GM21447 (cell line): ENCODE data around the gene PDZD11.
A peak's percentile ranks its signal among the peaks of the same experiment; 100 is the strongest.
"Not testable (repeated sequence)": the region's sequence is repeated elsewhere in the genome, so short reads cannot be mapped to it uniquely, and the experiment has no call there.

Experiments
- ATAC-seq: cut with Tn5 transposase; IDR thresholded peaks from one replicate; pipeline ENCODE4 v1.9.1; 2021; ENCODE audit not compliant: unreplicated experiment

PDZD11 gene

GRCh38 chrX:70289793-70290770, at the start of gene PDZD11, which contains the start of gene KIF4A:
PDZD11 (minus strand) TSS chrX:70289927; CDS start chrX:70289341, 586 bp downstream.
KIF4A (plus strand) TSS chrX:70290104; CDS start chrX:70290459, 355 bp downstream.
- ATAC-seq = peak; percentile 95

GRCh38 chrX:70338290-70338689, 48.6 kb upstream of the PDZD11 start:
- no peak for ATAC-seq

- peak; percentile 100 for ATAC-seq
These were observed 47.0 kb upstream of the PDZD11 start for GRCh38 chrX:70336767-70337166.

- no peak for ATAC-seq
These were observed 42.9 kb upstream of the PDZD11 start for GRCh38 chrX:70332600-70332999.

GRCh38 chrX:70331161-70331560, 41.4 kb upstream of the PDZD11 start:
- ATAC-seq = no peak

GRCh38 chrX:70324326-70324725, 34.6 kb upstream of the PDZD11 start:
- no peak for ATAC-seq

GRCh38 chrX:70323628-70324027, 33.9 kb upstream of the PDZD11 start:
- ATAC-seq = not testable (repeated sequence)

- no peak for ATAC-seq
These were observed 33.1 kb upstream of the PDZD11 start for GRCh38 chrX:70322784-70323183.

- no peak for ATAC-seq
These were observed 23.8 kb upstream of the PDZD11 start for GRCh38 chrX:70313503-70313902.

GRCh38 chrX:70301716-70302115, 12.0 kb upstream of the PDZD11 start:
- no peak for ATAC-seq

GRCh38 chrX:70293621-70294020, 3.9 kb upstream of the PDZD11 start:
- no peak for ATAC-seq

- no peak for ATAC-seq
These were observed 3.1 kb upstream of the PDZD11 start for GRCh38 chrX:70292788-70293187.

- ATAC-seq = no peak
These were observed 447 bp downstream of the PDZD11 start for GRCh38 chrX:70289168-70289792.

GRCh38 chrX:70281951-70282350, 7.8 kb downstream of the PDZD11 start, which contains the start of gene RAB41:
RAB41 (plus strand) TSS chrX:70282172; CDS start chrX:70282218, 46 bp downstream.
- no peak for ATAC-seq

GRCh38 chrX:70280573-70280972, 9.2 kb downstream of the PDZD11 start:
- no peak for ATAC-seq

- no peak for ATAC-seq
These were observed 10.6 kb downstream of the PDZD11 start for GRCh38 chrX:70279081-70279480.

- not testable (repeated sequence) for ATAC-seq
These were observed 15.7 kb downstream of the PDZD11 start for GRCh38 chrX:70274029-70274428.

GRCh38 chrX:70268034-70268433, 21.7 kb downstream of the PDZD11 start, which contains the start of gene ARR3:
ARR3 (plus strand) TSS chrX:70268334; CDS start chrX:70269386, 1,052 bp downstream.
- no peak for ATAC-seq

- ATAC-seq = no peak
These were observed 24.9 kb downstream of the PDZD11 start for GRCh38 chrX:70264784-70265183.

GRCh38 chrX:70262952-70263567, 26.7 kb downstream of the PDZD11 start:
- ATAC-seq = peak; percentile 70

- no peak for ATAC-seq
These were observed 29.6 kb downstream of the PDZD11 start, which contains the start of gene P2RY4 for GRCh38 chrX:70260104-70260503. P2RY4 (minus strand) TSS chrX:70260204; CDS start chrX:70259624, 580 bp downstream.
